Stimulated activated memory B cell treated with anti-CD40 and anti-IgM and Interleukin-4, amounts not matched to agents 10 μg/mL and 1 μg/mL and 100 μg/mL, for 72 hours (primary cell): ENCODE data around the gene MYPN.

Experiments
- ATAC-seq: fragments of 150-1000 bp; cut with Tn5 transposase; 2 replicates; pipeline ENCODE4 v1.10.0; 2021
- H3K27ac Mint-ChIP-seq: one replicate; pipeline ENCODE4 v1.8.0; 2022; ENCODE audit warnings: mild to moderate bottlenecking, mixed read lengths
- H3K27me3 Mint-ChIP-seq: one replicate; pipeline ENCODE4 v1.8.0; 2022; ENCODE audit warnings: mixed read lengths
- H3K36me3 Mint-ChIP-seq: one replicate; pipeline ENCODE4 v1.8.0; 2022; ENCODE audit warnings: mixed read lengths
- H3K4me1 Mint-ChIP-seq: one replicate; pipeline ENCODE4 v1.8.0; 2022; ENCODE audit warnings: mixed read lengths
- H3K4me3 Mint-ChIP-seq: one replicate; pipeline ENCODE4 v1.8.0; 2022; ENCODE audit warnings: mild to moderate bottlenecking, moderate library complexity, mixed read lengths
- H3K9me3 Mint-ChIP-seq: one replicate; pipeline ENCODE4 v1.8.0; 2022; ENCODE audit warnings: mixed read lengths

The MYPN gene

DNA sequence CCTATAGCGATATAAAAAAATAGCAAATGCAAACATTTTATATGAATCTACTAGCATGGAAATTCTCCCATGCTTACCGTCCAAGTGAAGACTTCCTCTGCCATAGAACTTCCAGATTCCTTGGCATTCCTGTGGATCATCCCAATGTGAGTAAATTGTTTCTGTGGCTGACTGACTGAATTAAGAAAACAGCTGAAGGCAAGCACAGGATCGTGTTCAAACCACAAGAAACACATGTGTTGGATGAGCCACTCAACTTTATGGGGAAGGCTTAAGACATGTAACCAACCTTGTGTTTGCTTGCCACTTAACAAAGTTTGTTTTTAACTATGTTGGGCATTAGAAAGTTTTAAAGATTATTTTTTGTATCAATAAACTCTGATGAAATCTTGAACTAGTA, 2.6 kb upstream of the MYPN start:
- Mint-ChIP-seq H3K9me3 (no peaks in the 10 kb centered on the region), H3K36me3 (no peaks in the 10 kb centered on the region), H3K4me1 (no peaks in the 10 kb centered on the region), H3K27me3 (no peaks in the 10 kb centered on the region), H3K27ac (no peak overlapping the region), H3K4me3 (no peak overlapping the region)
- ATAC-seq = no peak

DNA sequence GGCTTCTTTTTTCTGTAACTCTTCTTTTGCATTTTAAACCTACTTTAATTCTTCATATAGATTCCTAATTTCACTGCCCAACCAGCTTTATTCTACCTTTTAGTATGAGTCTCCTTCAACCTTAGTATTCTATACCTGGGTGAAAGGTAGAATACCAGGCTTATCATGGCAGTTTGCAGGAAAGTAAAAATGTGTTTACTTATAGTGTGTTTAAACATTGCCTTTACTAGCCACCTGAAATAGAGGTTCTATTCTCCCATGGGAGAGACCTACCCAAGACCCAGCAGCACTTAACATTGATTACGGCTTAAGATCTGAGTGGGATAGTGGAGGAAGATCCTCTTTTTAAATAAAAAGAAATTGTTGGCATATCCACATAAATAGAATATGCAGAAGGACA, 1.6 kb upstream of the MYPN start:
- Mint-ChIP-seq H3K27ac (no peak overlapping the region), H3K27me3 (no peaks in the 10 kb centered on the region), H3K4me1 (no peaks in the 10 kb centered on the region), H3K9me3 (no peaks in the 10 kb centered on the region), H3K4me3 (no peak overlapping the region), H3K36me3 (no peaks in the 10 kb centered on the region)
- ATAC-seq = no peak

DNA sequence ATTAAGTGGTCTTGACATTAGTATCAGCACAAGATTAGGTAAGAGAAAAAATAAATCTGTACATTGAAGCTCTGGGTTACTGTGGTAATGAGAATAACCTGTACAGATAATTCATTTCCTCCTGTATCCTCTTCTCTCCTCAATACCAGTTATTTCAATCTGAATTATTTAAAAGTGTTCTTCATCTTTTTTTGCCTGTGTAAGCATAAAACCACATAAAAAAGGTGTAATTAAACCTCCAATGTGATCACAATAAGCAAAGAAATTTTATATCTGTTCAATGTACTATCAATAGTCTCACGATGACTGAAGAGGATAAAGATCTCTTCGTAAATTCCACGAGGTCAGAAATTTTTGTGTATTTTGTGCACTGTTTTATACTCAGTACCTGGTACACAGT, 1.2 kb upstream of the MYPN start:
- Mint-ChIP-seq H3K4me3 (no peak overlapping the region), H3K36me3 (no peaks in the 10 kb centered on the region), H3K27me3 (no peaks in the 10 kb centered on the region), H3K27ac (no peak overlapping the region), H3K9me3 (no peaks in the 10 kb centered on the region), H3K4me1 (no peaks in the 10 kb centered on the region)
- no peak for ATAC-seq

DNA sequence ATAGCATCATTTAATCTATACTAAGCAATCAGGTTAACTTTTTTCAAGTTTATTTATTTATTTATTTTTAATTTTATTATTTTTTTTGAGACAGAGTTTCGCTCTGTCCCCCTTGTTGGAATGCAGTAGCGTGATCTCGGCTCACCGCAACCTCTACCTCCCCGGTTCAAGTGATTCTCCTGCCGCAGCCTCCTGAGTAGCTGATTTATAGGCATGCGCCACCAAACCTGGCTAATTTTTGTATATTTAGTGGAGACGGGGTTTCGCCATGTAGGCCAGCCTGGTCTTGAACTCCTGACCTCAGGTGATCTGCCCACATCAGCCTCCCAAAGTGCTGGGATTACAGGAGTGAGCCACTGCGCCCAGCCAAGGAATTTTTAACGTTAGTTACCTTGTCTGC, 635 bp upstream of the MYPN start:
- no peak overlapping the region for H3K27ac Mint-ChIP-seq
- no peaks in the 10 kb centered on the region for H3K27me3 Mint-ChIP-seq
- ATAC-seq = no peak
- no peaks in the 10 kb centered on the region for H3K4me1 Mint-ChIP-seq
- no peak overlapping the region for H3K4me3 Mint-ChIP-seq
- no peaks in the 10 kb centered on the region for H3K9me3 Mint-ChIP-seq
- H3K36me3 Mint-ChIP-seq = no peaks in the 10 kb centered on the region

DNA sequence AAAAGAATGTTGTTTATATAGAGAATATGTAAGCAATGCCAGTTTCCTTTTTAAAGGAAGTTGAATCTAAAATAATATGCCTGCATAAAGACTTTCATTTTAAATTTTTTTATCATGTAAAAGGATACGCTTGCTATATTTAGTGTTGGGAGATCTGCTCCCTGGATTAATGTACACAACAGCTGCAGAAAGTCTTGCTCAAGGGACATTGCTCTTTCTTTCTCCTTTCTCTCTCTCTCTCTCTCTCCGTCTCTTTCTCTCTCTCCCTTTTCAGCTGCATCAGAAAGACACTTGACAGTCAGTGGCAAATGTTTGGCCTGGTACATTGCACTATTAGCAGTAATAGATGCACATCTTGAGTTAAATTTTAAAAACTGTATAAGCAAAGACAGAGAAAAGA, 739 bp downstream of the MYPN start:
- Mint-ChIP-seq H3K27ac (no peak overlapping the region), H3K4me1 (no peaks in the 10 kb centered on the region), H3K4me3 (no peak overlapping the region), H3K27me3 (no peaks in the 10 kb centered on the region), H3K36me3 (no peaks in the 10 kb centered on the region), H3K9me3 (no peaks in the 10 kb centered on the region)
- no peak for ATAC-seq

DNA sequence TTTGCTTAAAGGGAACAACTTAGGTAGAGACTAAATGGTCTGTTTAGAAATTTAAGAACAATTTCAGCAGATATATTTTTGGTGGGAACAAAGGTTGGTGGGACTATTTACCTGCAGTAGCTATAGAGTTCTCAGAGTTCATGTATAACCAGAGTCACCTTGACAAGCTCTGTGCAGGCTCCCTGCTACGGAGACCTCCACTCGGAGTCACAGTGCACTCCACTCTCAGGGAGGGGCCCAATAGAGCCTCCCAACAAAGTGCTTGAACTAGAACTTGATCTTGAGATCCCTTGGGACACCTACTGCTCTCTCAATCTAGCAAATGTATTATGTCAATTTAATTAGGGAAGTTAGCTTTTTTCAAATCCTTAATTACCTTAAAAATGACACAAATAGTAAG, 2.3 kb downstream of the MYPN start:
- Mint-ChIP-seq H3K27me3 (peaks cover 10% of the 10 kb centered on the region), H3K4me3 (no peak overlapping the region), H3K4me1 (no peaks in the 10 kb centered on the region), H3K9me3 (no peaks in the 10 kb centered on the region), H3K36me3 (no peaks in the 10 kb centered on the region), H3K27ac (no peak overlapping the region)
- no peak for ATAC-seq

DNA sequence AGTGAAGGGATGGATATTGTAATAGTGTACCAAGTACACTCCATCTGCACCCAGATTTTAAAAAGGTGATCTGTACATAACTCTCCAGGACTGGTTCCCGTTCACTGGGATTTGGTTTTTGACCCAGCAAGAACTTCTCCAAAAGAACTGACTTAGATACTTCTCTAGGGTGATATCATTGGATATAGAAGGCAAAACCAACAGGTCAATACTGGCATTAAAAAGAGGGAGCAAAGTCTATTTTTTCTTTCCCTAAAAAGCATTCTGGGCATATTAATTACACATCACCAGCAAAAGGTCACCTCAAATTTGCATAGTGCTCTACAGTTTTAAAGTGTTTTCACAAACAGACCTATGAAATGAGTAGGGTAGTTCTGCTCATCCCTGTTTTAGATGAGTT, 3.5 kb downstream of the MYPN start:
- Mint-ChIP-seq H3K4me1 (no peaks in the 10 kb centered on the region), H3K27ac (no peak overlapping the region), H3K4me3 (no peak overlapping the region), H3K27me3 (peaks cover 10% of the 10 kb centered on the region), H3K9me3 (no peaks in the 10 kb centered on the region), H3K36me3 (no peaks in the 10 kb centered on the region)
- ATAC-seq = no peak

DNA sequence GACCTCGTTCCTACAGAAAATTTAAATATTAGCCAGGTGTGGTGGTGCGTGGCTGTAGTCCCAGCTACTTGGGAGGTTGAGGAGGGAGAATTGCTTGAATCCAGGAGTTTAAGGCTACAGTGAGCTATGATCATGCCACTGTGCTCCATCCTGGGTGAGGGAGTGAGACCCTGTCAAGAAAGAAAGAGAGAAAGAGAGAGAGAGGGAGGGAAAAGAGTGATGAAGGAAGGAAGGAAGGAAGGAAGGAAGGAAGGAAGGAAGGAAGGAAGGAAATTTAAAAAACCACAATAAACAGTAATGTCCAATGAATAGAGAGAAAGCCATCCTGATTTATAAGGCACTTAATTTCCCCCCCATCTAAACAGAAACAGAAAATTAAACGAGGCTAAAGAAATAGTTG, 9.4 kb downstream of the MYPN start:
- peaks cover 22% of the 10 kb centered on the region for H3K27me3 Mint-ChIP-seq
- H3K4me3 Mint-ChIP-seq = no peak overlapping the region
- H3K9me3 Mint-ChIP-seq = no peaks in the 10 kb centered on the region
- no peak for ATAC-seq
- no peaks in the 10 kb centered on the region for H3K36me3 Mint-ChIP-seq
- no peaks in the 10 kb centered on the region for H3K4me1 Mint-ChIP-seq
- H3K27ac Mint-ChIP-seq = no peak overlapping the region

DNA sequence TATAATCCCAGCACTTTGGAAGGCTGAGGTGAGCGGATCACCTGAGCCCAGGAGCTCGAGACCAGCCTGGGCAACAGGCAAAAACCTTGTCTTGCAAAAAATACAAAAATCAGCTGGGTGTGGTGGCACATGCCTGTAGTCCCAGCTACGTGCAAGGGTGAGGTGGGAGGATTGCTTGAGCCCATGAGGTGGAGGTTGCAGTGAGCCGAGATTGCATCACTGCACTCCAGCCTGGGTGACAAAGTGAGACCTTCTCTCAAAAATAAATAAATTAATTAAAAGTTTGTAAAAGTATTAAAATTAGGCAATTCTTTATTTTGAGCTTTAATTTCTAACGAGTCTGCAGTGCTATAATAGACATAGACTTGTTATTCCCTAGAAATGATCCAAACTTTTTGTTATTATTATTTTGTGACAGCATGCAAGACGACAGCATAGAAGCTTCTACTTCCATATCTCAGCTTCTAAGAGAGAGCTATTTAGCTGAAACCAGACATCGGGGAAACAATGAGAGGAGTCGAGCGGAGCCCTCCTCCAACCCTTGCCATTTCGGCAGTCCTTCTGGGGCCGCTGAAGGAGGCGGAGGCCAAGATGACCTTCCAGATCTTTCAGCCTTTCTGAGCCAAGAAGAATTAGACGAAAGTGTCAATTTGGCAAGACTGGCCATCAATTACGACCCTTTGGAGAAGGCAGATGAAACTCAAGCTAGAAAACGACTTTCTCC, 11.9 kb downstream of the MYPN start:
- no peak overlapping the region for H3K4me3 Mint-ChIP-seq
- no peaks in the 10 kb centered on the region for H3K9me3 Mint-ChIP-seq
- no peak for ATAC-seq
- no peak overlapping the region for H3K27ac Mint-ChIP-seq
- H3K4me1 Mint-ChIP-seq = no peaks in the 10 kb centered on the region
- H3K36me3 Mint-ChIP-seq = no peaks in the 10 kb centered on the region
- H3K27me3 Mint-ChIP-seq = peaks cover 12% of the 10 kb centered on the region

DNA sequence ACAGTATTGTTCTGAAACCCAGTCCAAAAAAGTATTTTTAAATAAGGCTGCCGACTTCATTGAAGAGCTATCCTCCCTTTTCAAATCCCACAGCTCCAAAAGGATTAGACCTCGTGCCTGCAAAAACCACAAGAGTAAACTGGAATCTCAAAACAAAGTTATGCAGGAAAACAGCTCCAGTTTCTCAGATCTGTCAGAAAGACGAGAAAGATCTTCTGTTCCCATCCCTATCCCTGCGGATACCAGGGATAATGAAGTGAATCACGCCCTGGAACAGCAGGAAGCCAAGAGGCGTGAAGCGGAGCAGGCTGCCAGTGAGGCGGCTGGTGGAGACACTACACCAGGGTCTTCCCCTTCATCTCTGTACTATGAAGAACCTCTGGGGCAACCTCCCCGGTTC, 12.6 kb downstream of the MYPN start:
- H3K4me1 Mint-ChIP-seq = no peaks in the 10 kb centered on the region
- ATAC-seq = no peak
- peaks cover 12% of the 10 kb centered on the region for H3K27me3 Mint-ChIP-seq
- H3K27ac Mint-ChIP-seq = no peak overlapping the region
- no peak overlapping the region for H3K4me3 Mint-ChIP-seq
- H3K36me3 Mint-ChIP-seq = no peaks in the 10 kb centered on the region
- H3K9me3 Mint-ChIP-seq = no peaks in the 10 kb centered on the region

DNA sequence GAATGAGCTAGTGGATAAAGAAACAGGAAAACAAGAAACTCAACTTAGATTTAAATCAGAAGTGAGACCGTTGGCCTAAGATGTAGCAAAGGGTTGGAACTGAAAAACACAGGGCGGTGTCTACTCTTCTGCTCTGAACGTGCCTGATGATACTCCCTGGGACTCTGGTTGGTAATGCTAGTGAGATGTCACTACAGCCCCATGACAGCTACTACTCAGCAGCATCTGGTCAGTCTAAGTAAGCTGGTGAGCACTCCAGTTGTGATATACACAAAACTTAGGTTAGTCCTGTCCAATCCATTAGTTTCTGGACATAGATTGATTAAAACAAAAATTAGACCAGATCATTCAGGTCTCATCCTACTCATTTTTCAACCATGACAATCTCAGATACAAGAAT, 15.4 kb downstream of the MYPN start:
- Mint-ChIP-seq H3K27ac (no peak overlapping the region), H3K9me3 (no peaks in the 10 kb centered on the region)
- ATAC-seq = no peak

DNA sequence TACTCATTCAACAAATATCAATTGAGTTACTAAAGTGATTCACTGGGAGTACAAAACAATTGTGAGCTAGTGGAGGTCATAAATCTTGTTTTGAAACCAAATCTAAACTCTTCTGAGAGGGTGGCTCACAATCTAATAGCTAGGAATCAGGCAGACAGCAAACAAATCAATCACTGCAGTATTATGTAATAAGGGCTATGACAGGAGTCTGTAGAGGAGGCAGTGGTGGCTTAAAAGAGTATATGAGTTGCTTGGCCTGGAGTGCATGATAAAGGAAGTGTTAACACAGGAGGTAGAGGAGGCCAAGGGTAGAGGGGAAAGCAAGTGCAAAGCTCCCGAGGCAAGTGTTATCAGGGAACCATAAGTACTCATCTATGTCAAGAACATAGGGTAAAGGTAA, 16.5 kb downstream of the MYPN start:
- no peaks in the 10 kb centered on the region for H3K9me3 Mint-ChIP-seq
- no peak overlapping the region for H3K4me3 Mint-ChIP-seq
- H3K36me3 Mint-ChIP-seq = no peaks in the 10 kb centered on the region
- no peak overlapping the region for H3K27ac Mint-ChIP-seq
- peak; percentile 16 for ATAC-seq
- no peaks in the 10 kb centered on the region for H3K4me1 Mint-ChIP-seq
- H3K27me3 Mint-ChIP-seq = peaks cover 6% of the 10 kb centered on the region

More for the DNA sequence above, 15.4 kb downstream of the MYPN start:
- peaks cover 6% of the 10 kb centered on the region for H3K27me3 Mint-ChIP-seq
- no peak overlapping the region for H3K4me3 Mint-ChIP-seq
- H3K4me1 Mint-ChIP-seq = no peaks in the 10 kb centered on the region
- H3K36me3 Mint-ChIP-seq = no peaks in the 10 kb centered on the region

DNA sequence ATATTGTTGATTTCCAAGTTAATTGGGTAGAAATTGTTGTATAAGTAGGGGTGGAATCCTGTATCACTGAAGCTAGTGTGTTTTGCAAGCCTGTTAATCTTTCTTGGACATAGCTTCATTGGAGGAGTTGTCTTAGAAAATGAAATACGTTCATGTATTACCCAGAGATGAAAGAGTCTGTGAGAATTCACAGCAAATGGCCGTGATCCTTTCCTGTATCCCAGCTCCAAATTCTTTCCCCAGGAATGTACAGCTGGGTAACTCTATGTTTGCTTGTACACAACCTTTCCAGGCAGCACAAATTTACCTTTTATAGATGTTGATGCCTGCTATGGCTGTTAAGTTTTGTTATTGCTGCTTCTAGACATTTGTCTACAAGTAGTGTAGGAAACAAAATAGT, 18.7 kb downstream of the MYPN start:
- H3K27me3 Mint-ChIP-seq = no peaks in the 10 kb centered on the region
- no peak overlapping the region for H3K4me3 Mint-ChIP-seq
- no peak overlapping the region for H3K27ac Mint-ChIP-seq
- H3K4me1 Mint-ChIP-seq = no peaks in the 10 kb centered on the region
- ATAC-seq = no peak
- no peaks in the 10 kb centered on the region for H3K36me3 Mint-ChIP-seq
- H3K9me3 Mint-ChIP-seq = no peaks in the 10 kb centered on the region

DNA sequence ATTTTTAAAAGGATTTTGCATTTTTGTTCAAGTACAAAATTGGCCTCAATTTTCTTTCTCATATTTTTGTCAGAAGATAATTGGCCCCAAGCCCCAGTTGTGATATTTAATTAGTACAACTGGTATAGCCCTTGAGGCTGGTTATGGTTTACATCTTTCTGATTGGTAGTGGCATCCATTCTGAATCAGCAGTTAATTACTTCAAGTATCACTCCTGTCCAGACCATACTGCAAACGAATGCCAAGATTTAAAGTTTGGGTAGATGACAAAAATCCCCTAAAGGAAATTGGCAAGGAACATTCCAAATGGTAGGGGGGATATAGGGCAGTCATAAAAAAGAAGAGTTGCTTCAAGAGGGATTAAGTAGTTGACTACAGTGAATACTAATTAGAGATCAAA, 23.1 kb downstream of the MYPN start:
- ATAC-seq = no peak
- Mint-ChIP-seq H3K36me3 (no peaks in the 10 kb centered on the region), H3K9me3 (no peaks in the 10 kb centered on the region), H3K4me3 (no peak overlapping the region), H3K27ac (no peak overlapping the region), H3K4me1 (no peaks in the 10 kb centered on the region), H3K27me3 (no peaks in the 10 kb centered on the region)

DNA sequence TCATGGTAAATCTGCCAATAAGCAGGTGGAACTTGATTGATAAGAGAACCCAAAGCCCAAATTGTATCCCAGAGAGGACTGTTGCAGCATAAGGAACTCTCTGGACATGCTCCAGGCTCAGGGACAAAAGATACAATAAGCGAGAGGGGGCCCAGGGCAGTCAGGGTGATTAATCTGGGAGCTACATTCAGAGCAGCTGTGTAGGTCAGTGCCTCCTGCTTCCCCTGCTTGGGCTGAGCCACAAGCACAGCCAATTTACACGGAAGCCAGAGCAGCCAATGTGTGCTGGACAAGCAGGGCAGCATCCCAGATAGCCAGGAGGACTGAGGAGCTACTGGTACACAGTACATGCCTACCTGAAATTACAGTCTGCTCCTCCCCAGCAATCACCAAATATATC, 24.2 kb downstream of the MYPN start:
- no peaks in the 10 kb centered on the region for H3K36me3 Mint-ChIP-seq
- no peaks in the 10 kb centered on the region for H3K27me3 Mint-ChIP-seq
- no peak for ATAC-seq
- H3K27ac Mint-ChIP-seq = no peak overlapping the region
- H3K9me3 Mint-ChIP-seq = no peaks in the 10 kb centered on the region
- no peak overlapping the region for H3K4me3 Mint-ChIP-seq
- no peaks in the 10 kb centered on the region for H3K4me1 Mint-ChIP-seq

DNA sequence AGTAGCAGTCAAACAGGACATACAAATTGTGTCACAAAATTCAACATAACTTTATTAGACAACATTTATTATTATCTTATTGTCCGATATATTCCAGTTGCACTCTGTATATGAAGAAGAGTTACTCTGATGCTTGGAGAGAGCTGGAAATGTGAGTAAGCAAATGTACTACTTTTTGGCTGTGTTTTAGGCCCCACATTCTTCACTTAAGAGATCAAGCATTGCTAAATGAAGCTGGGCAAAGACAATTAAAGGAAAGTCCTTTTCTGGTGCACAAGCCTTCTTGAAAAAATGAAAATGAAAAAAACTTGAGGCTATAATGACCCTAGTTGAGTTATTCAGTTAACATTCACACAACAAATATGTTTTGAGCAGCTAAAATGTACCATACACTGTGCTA, 26.1 kb downstream of the MYPN start:
- Mint-ChIP-seq H3K9me3 (no peaks in the 10 kb centered on the region), H3K4me3 (no peak overlapping the region), H3K36me3 (no peaks in the 10 kb centered on the region), H3K27ac (no peak overlapping the region), H3K27me3 (peaks cover 14% of the 10 kb centered on the region), H3K4me1 (no peaks in the 10 kb centered on the region)
- ATAC-seq = no peak
